ENCODE measurements around the gene LEFTY1. TPM values are rescaled to one million over a fixed set of nuclear protein-coding genes. Genes with fewer than 3 reads are reported as not detected.
A peak's percentile ranks its signal among the peaks of the same experiment; 100 is the strongest.

LEFTY1 gene
- total and polyA plus RNA-seq, 2 of the 4 experiments (the other 2 are of a cell fraction) = not detected

DNA sequence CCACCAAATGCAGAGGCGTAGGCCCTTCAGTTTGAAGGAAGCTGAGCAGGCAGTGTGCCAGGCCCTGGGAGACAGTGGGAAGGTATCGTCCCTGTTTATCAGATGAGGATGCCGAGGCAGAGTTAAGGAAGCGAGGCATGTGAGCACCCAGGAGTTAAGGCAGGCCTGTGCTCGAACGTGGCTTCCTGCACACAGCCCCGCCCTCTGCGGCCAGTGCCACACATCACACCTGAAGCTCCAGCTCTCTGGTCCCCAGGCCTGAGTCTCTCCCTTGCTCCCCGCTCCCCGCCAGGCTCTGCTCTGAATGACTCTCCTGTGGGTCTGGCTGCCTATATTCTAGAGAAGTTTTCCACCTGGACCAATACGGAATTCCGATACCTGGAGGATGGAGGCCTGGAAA, 46.9 kb downstream of the LEFTY1 start:
- H2AK5ac ChIP-seq (ENCODE audit: low read depth, low read length) = no peak overlapping the region
- H3K36me3 ChIP-seq (ENCODE audit: control insufficient read depth, insufficient read depth, low read length) = peaks cover 39% of the 10 kb centered on the region
- H3K56ac ChIP-seq (ENCODE audit: extremely low read depth, insufficient read depth, low read length) = no peak overlapping the region
- no peak overlapping the region for H2BK20ac ChIP-seq (ENCODE audit: low read depth, low read length)
- no peaks in the 10 kb centered on the region for H3K9me1 ChIP-seq (ENCODE audit: insufficient read depth, low read length)
- CTCF ChIA-PET = no interaction called here
- no peak overlapping the region for H3K4ac ChIP-seq (ENCODE audit: low read depth, low read length)
- WGBS, 2 experiments (ENCODE audit: extremely low coverage in 2 of 2, insufficient read length in 1 of 2) = 85% methylated on average over 4 of the region's 12 CpGs; no CpG with 5 or more reads in 1 of the 2 experiments
- ATAC-seq (ENCODE audit: low read depth) = no peak
- H3K23ac ChIP-seq (ENCODE audit: low read depth, low read length) = no peak overlapping the region
- no peak overlapping the region for H2BK15ac ChIP-seq (ENCODE audit: low read depth, low read length)
- no peak overlapping the region for H4K91ac ChIP-seq (ENCODE audit: insufficient read depth, low read depth, low read length)
- no peaks in the 10 kb centered on the region for H4K20me1 ChIP-seq (ENCODE audit: insufficient read depth, low read length)
- H3K27ac ChIP-seq (ENCODE audit: insufficient read depth, low read length) = no peak overlapping the region
- no peak overlapping the region for H2BK5ac ChIP-seq (ENCODE audit: low read depth, low read length, poor library complexity, severe bottlenecking)
- H3K14ac ChIP-seq (replicated peaks; ENCODE audit: low read depth, low read length) = no peak overlapping the region
- no peaks in the 10 kb centered on the region; the same call in 1 of the 2 replicates for H3K4me1 ChIP-seq (ENCODE audit: control insufficient read depth, insufficient read depth, low read length)
- H3K9me3 ChIP-seq (ENCODE audit: control insufficient read depth, insufficient read depth, low read length) = no peaks in the 10 kb centered on the region
- dilution Hi-C loops (cut with HindIII; ENCODE audit: low sequenced_read_pairs, unreplicated experiment) = no loop called here
- POLR2A ChIA-PET (ENCODE audit: unreplicated experiment) = no interaction called here
- no peak overlapping the region for H4K5ac ChIP-seq (ENCODE audit: low read depth, low read length)
- no peak for DNase-seq
- intact Hi-C loops (cut with micrococcal nuclease) = loop anchor here (10.0 kb wide), 1 partner anchor 133 kb away; no protein-coding TSS in a partner anchor
- no peak overlapping the region for H3K18ac ChIP-seq (ENCODE audit: low read depth, low read length)
- H3K4me3 ChIP-seq (ENCODE audit: insufficient read depth, low read depth, low read length) = no peak overlapping the region
- BruUV-seq (replicated peaks) = no TSS peak
- H4K8ac ChIP-seq (ENCODE audit: low read depth in 2 of 2, low read length in 2 of 2) = no peak overlapping the region
- no peak overlapping the region for H3K4me2 ChIP-seq (ENCODE audit: low read depth, low read length)
- H2AFZ ChIP-seq (replicated peaks; ENCODE audit: low read length, poor library complexity) = no peak overlapping the region
- no peak overlapping the region for H2BK120ac ChIP-seq (ENCODE audit: low read depth, low read length)
- H2AK9ac ChIP-seq (replicated peaks; ENCODE audit: low read depth, low read length, poor library complexity) = peak overlapping the region; percentile 66
- in situ Hi-C loops (cut with MboI; ENCODE audit: low sequenced_read_pairs) = loop anchor here (10.0 kb wide), 1 partner anchor 367 kb away; no protein-coding TSS in a partner anchor
- no peaks in the 10 kb centered on the region for H3K27me3 ChIP-seq (ENCODE audit: control insufficient read depth, insufficient read depth, low read length)
- TF ChIP-seq RCOR1 (IDR thresholded peaks at IDR 0.05; ENCODE audit: insufficient replicate concordance, low read length) (no peak), POLR2A (IDR thresholded peaks at IDR 0.05; ENCODE audit: low read depth, low read length) (no peak), RAD21 (IDR thresholded peaks at IDR 0.05; ENCODE audit: low read length) (no peak), FOS (IDR thresholded peaks at IDR 0.05; ENCODE audit: low read depth, low read length) (no peak), SMC3 (IDR thresholded peaks at IDR 0.05; ENCODE audit: low read depth, low read length) (no peak), MAFK (IDR thresholded peaks at IDR 0.05; ENCODE audit: low read depth, low read length) (no peak), RFX5 (IDR thresholded peaks at IDR 0.05; ENCODE audit: low read depth, low read length) (no peak), CEBPB (IDR thresholded peaks at IDR 0.05; ENCODE audit: low read depth, low read length) (no peak), BHLHE40 (IDR thresholded peaks at IDR 0.05; ENCODE audit: low read depth, low read length) (no peak), CHD1 (IDR thresholded peaks at IDR 0.05; ENCODE audit: low read depth, low read length) (no peak), MAZ (IDR thresholded peaks at IDR 0.05; ENCODE audit: borderline replicate concordance, low read depth, low read length) (no peak), MXI1 (IDR thresholded peaks at IDR 0.05; ENCODE audit: borderline replicate concordance, low read depth, low read length) (no peak)
- TF ChIP-seq, protein P1, sequence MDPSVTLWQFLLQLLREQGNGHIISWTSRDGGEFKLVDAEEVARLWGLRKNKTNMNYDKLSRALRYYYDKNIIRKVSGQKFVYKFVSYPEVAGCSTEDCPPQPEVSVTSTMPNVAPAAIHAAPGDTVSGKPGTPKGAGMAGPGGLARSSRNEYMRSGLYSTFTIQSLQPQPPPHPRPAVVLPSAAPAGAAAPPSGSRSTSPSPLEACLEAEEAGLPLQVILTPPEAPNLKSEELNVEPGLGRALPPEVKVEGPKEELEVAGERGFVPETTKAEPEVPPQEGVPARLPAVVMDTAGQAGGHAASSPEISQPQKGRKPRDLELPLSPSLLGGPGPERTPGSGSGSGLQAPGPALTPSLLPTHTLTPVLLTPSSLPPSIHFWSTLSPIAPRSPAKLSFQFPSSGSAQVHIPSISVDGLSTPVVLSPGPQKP (IDR thresholded peaks at IDR 0.05; ENCODE audit: borderline replicate concordance, low read depth, low read length) = no peak
- TF ChIP-seq, protein P2, sequence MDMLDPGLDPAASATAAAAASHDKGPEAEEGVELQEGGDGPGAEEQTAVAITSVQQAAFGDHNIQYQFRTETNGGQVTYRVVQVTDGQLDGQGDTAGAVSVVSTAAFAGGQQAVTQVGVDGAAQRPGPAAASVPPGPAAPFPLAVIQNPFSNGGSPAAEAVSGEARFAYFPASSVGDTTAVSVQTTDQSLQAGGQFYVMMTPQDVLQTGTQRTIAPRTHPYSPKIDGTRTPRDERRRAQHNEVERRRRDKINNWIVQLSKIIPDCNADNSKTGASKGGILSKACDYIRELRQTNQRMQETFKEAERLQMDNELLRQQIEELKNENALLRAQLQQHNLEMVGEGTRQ (IDR thresholded peaks at IDR 0.05; ENCODE audit: low read depth, low read length) = no peak
- TF ChIP-seq, protein P3, sequence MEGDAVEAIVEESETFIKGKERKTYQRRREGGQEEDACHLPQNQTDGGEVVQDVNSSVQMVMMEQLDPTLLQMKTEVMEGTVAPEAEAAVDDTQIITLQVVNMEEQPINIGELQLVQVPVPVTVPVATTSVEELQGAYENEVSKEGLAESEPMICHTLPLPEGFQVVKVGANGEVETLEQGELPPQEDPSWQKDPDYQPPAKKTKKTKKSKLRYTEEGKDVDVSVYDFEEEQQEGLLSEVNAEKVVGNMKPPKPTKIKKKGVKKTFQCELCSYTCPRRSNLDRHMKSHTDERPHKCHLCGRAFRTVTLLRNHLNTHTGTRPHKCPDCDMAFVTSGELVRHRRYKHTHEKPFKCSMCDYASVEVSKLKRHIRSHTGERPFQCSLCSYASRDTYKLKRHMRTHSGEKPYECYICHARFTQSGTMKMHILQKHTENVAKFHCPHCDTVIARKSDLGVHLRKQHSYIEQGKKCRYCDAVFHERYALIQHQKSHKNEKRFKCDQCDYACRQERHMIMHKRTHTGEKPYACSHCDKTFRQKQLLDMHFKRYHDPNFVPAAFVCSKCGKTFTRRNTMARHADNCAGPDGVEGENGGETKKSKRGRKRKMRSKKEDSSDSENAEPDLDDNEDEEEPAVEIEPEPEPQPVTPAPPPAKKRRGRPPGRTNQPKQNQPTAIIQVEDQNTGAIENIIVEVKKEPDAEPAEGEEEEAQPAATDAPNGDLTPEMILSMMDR (conservative IDR thresholded peaks at IDR 0.05; ENCODE audit: low read depth, low read length) = no peak
- H3K79me1 ChIP-seq (ENCODE audit: low read depth in 1 of 2, low read length in 2 of 2) = no peaks in the 10 kb centered on the region
- no peak overlapping the region for H3K9ac ChIP-seq (ENCODE audit: low read depth, low read length)
